ENCODE data around the gene ZNF564. TPM values are rescaled to one million over a fixed set of nuclear protein-coding genes. Genes with fewer than 3 reads are reported as not detected.

Gene ZNF564
- total and polyA plus RNA-seq, 10 of the 15 experiments (the other 5 are each of a cell fraction or from before 2014, with no cell fraction given) = 1.5 to 8.9 (median 5.4) TPM

GRCh38 chr19:12496480-12496879 lies 54.8 kb downstream of the ZNF564 start:
- in situ Hi-C loops (cut with MboI) (no loop called here), intact Hi-C loops (cut with micrococcal nuclease; ENCODE audit: unreplicated experiment) (no loop called here)
- H2AFZ ChIP-seq (ENCODE audit: control insufficient read depth, low read depth, low read length) = no peak overlapping the region
- peaks cover 6% of the 10 kb centered on the region; the same call in 2 of the 3 replicates for H3K9me3 ChIP-seq (replicated peaks; ENCODE audit: control insufficient read depth, insufficient read depth, low read length)
- SMC1A ChIA-PET (ENCODE audit: uncharacterized antibody, unreplicated experiment) = interaction anchor here (0.9 to 1.5 kb wide), 4 partner anchors 12 to 131 kb away, joined by 3 to 8 read pairs (median 4); partner anchors contain the start of genes ZNF442, ZNF564 and ZNF709
- TF ChIP-seq SMAD5 (IDR thresholded peaks at IDR 0.05; ENCODE audit: low read depth) (no peak), SMC3 (IDR thresholded peaks at IDR 0.05; ENCODE audit: borderline replicate concordance, low read length) (no peak), ZNF24 (IDR thresholded peaks at IDR 0.05) (no peak), NR2C2 (IDR thresholded peaks at IDR 0.05; ENCODE audit: borderline replicate concordance, control insufficient read depth, insufficient read length, low read depth) (no peak), SP1 (IDR thresholded peaks at IDR 0.05; ENCODE audit: low read depth, low read length) (no peak), JUNB (IDR thresholded peaks at IDR 0.05) (no peak), SREBF2 (IDR thresholded peaks at IDR 0.05; ENCODE audit: low read length) (no peak), ZNF687 (IDR thresholded peaks at IDR 0.05) (no peak)
- DNase-seq (ENCODE audit: low read depth, low spot score) (no peak), FAIRE-seq (no peak), ATAC-seq (no peak)
- H3K79me2 ChIP-seq (ENCODE audit: control insufficient read depth, insufficient read depth, low read length) = no peaks in the 10 kb centered on the region
- no peaks in the 10 kb centered on the region for H3K4me1 ChIP-seq (ENCODE audit: control insufficient read depth, insufficient read depth, low read length)
- no TSS peak for BruUV-seq (replicated peaks)
- no peak overlapping the region for H3K4me2 ChIP-seq (ENCODE audit: control insufficient read depth, insufficient read depth)
- H3K4me3 ChIP-seq = no peak overlapping the region
- H3K36me3 ChIP-seq (ENCODE audit: control insufficient read depth in 2 of 2, insufficient read depth in 2 of 2, low read length in 1 of 2) = no peaks in the 10 kb centered on the region
- WGBS (ENCODE audit: insufficient coverage, insufficient replicate concordance, low lambda C conversion rate, missing lambda C conversion rate) = 92% methylated on average over 6 of the region's 6 CpGs
- H3K9ac ChIP-seq (ENCODE audit: control insufficient read depth, insufficient read depth, low read length) = no peak overlapping the region
- H4K20me1 ChIP-seq (ENCODE audit: control insufficient read depth, insufficient read depth) = no peaks in the 10 kb centered on the region
- RAD21 ChIA-PET (ENCODE audit: unreplicated experiment) = no interaction called here
- H3K27me3 ChIP-seq (replicated peaks in 1 of 2; ENCODE audit: control insufficient read depth in 2 of 2, insufficient read depth in 2 of 2, low read length in 1 of 2) = no peaks in the 10 kb centered on the region
- H3K27ac ChIP-seq (ENCODE audit: control insufficient read depth, insufficient read depth) = no peak overlapping the region
- POLR2A ChIA-PET = interaction anchor here (0.6 to 1.9 kb wide), 2 partner anchors 13 to 186 kb away, joined by 5 to 12 read pairs; no protein-coding TSS in a partner anchor
- CTCF ChIA-PET = interaction anchor here (1.0 to 1.9 kb wide), 7 partner anchors 12 to 407 kb away, joined by 3 to 5 read pairs (median 3); partner anchors contain the start of genes ZNF20, ZNF564 and ZNF709

Measured in GM12878 (cell line).